Natural killer cell (primary cell): ENCODE results near the gene FMN1. TPM values are rescaled to one million over a fixed set of nuclear protein-coding genes. Genes with fewer than 3 reads are reported as not detected.

Source experiments
- ATAC-seq, 3 donors: fragments of 150-1000 bp in 2 of 3; fragments of 200-7000 bp in 1 of 3; cut with Tn5 transposase; 1 replicate in 1 of 3; 2 replicates in 2 of 3; pipeline ENCODE4 v1.10.0; 2021; ENCODE audit warnings: mild to moderate bottlenecking in 2 of 3, moderate library complexity in 2 of 3
- DNase-seq, 2 donors: peaks; one replicate each; pipeline versions ENCODE4 v3.0.0 to v3.0.0-alpha.2; 2013 to 2021; ENCODE audit warnings: mixed read lengths in 1 of 2
- H3K27ac ChIP-seq: one replicate; pipeline ENCODE4 v1.5.1; 2013; ENCODE audit warnings: mild to moderate bottlenecking, low read length
- H3K27me3 ChIP-seq: one replicate; pipeline ENCODE4 v1.6.1; 2013; ENCODE audit warnings: low read length; ENCODE audit not compliant: control insufficient read depth, insufficient read depth
- H3K36me3 ChIP-seq: one replicate; pipeline ENCODE4 v1.6.1; 2013; ENCODE audit warnings: low read length; ENCODE audit not compliant: control insufficient read depth, insufficient read depth
- H3K4me1 ChIP-seq: one replicate; pipeline ENCODE4 v1.6.1; 2013; ENCODE audit warnings: low read length; ENCODE audit not compliant: control insufficient read depth, insufficient read depth
- H3K4me3 ChIP-seq: one replicate; pipeline ENCODE4 v1.5.1; 2013; ENCODE audit warnings: low read length
- H3K9me3 ChIP-seq: one replicate; pipeline ENCODE4 v1.6.1; 2013; ENCODE audit warnings: low read length; ENCODE audit not compliant: control insufficient read depth, insufficient read depth
- H3K27ac Mint-ChIP-seq, 2 donors: one replicate each; pipeline ENCODE4 v1.8.0; 2022; ENCODE audit warnings: mild to moderate bottlenecking in 2 of 2, mixed read lengths in 2 of 2, moderate library complexity in 1 of 2
- H3K27me3 Mint-ChIP-seq, 2 donors: one replicate each; pipeline ENCODE4 v1.8.0; 2022; ENCODE audit warnings: low read depth in 2 of 2, mixed read lengths in 2 of 2
- H3K36me3 Mint-ChIP-seq: one replicate; pipeline ENCODE4 v1.8.0; 2022; ENCODE audit warnings: mixed read lengths
- H3K4me1 Mint-ChIP-seq, 2 donors: one replicate each; pipeline ENCODE4 v1.8.0; 2022; ENCODE audit warnings: mixed read lengths in 2 of 2
- H3K4me3 Mint-ChIP-seq: one replicate; pipeline ENCODE4 v1.8.0; 2022; ENCODE audit warnings: mild to moderate bottlenecking, moderate library complexity, mixed read lengths
- H3K9me3 Mint-ChIP-seq, 2 donors: one replicate each; pipeline ENCODE4 v1.8.0; 2022; ENCODE audit warnings: mixed read lengths in 2 of 2
- CTCF ChIP-seq: fragments of 200-600 bp; IDR thresholded peaks from one replicate; pipeline ENCODE4 v1.8.0; 2022; ENCODE audit warnings: antibody characterized with exemption
- WGBS: methylation state at CpG from one replicate; pipeline ENCODE4 v1.1.7; 2013; ENCODE audit warnings: missing lambda C conversion rate; ENCODE audit not compliant: insufficient coverage; 5-methylcytosine and 5-hydroxymethylcytosine counted together
- intact Hi-C: fragments of 100-400 bp; cut with micrococcal nuclease; formaldehyde crosslinking; loops from one replicate; pipeline ENCODE4 v1.14.2; 2022
- total RNA-seq, 4 donors: library from RNA; stranded (reverse); fragments of 120-200 nt in 1 of 4; gene quantifications; one replicate each; pipeline versions ENCODE4 v1.2.3 to v1.2.4, GENCODE V29; 2013 to 2022

The FMN1 gene
- total RNA-seq, 3 donors from 2014 or later (not counting 1 experiment from before 2014, with no cell fraction given) = 2.0 to 19.2 (median 2.2) TPM

GRCh38 chr15:33084661-33085060, 109.9 kb downstream of the FMN1 start:
- Histone ChIP-seq H3K36me3 (no peaks in the 10 kb centered on the region), H3K27me3 (no peaks in the 10 kb centered on the region), H3K27ac (no peak overlapping the region), H3K4me3 (no peak overlapping the region), H3K4me1 (no peaks in the 10 kb centered on the region), H3K9me3 (no peaks in the 10 kb centered on the region)
- intact Hi-C loops = loop anchor here (5.0 kb wide), 2 partner anchors 143 to 208 kb away; no protein-coding TSS in a partner anchor
- H3K27ac Mint-ChIP-seq = no peak overlapping the region
- DNase-seq (no peak), ATAC-seq (no peak)
- no peaks in the 10 kb centered on the region for H3K36me3 Mint-ChIP-seq
- H3K27me3 Mint-ChIP-seq = peaks cover 0 to 3% of the 10 kb centered on the region in 2 donors
- no peaks in the 10 kb centered on the region for H3K9me3 Mint-ChIP-seq
- WGBS = 91% methylated on average over 4 of the region's 4 CpGs
- TF ChIP-seq CTCF = no peak
- H3K4me3 Mint-ChIP-seq = no peak overlapping the region
- H3K4me1 Mint-ChIP-seq = no peaks in the 10 kb centered on the region

DNA sequence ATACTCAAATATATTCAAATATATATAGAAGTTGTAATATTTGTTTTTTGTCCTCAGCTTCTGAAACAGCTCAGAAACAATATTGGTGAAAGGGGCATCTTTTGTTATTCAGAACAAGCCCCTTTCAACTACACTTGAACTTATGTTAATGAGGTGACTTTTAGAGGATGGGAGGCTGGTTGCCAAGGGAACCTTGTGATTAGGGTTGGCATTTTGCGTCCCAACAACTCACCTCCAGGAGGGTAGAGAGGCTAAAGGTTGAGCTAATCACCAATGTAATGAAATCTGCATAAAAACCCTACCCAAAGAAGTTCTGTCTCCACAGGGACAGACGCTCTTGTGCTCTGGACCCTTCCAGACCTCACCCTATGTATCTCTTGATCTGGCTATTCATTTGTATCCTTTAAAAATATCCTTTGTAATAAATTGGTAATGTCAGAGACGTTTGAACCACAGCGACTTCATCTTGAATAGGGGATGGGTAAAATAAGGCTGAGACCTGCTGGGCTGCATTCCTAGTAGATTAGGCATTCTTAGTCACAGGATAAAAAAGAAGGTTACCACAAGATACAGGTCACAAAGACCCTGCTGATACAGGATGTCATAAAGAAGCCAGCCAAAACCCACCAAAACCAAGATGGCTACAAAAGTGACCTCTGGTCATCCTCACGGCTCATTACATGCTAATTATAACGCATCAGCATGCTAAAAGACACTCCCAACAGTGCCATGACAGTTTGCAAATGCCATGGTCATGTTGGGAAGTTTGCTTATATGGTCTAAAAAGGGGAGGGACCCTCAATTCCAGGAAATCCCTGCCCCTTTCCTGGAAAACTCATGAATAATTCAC, 111.1 kb downstream of the FMN1 start:
- no peak overlapping the region for H3K4me3 Mint-ChIP-seq
- no peaks in the 10 kb centered on the region for H3K36me3 Mint-ChIP-seq
- no peaks in the 10 kb centered on the region for H3K9me3 ChIP-seq
- intact Hi-C loops = no loop called here
- ATAC-seq (no peak), DNase-seq (no peak)
- H3K9me3 Mint-ChIP-seq = no peaks in the 10 kb centered on the region
- TF ChIP-seq CTCF = no peak
- no peak overlapping the region for H3K4me3 ChIP-seq
- no peaks in the 10 kb centered on the region for H3K36me3 ChIP-seq
- H3K4me1 ChIP-seq = no peaks in the 10 kb centered on the region
- no peaks in the 10 kb centered on the region for H3K4me1 Mint-ChIP-seq
- H3K27ac ChIP-seq = no peak overlapping the region
- peaks cover 0 to 3% of the 10 kb centered on the region in 2 donors for H3K27me3 Mint-ChIP-seq
- WGBS = 74% methylated on average over 5 of the region's 6 CpGs
- no peak overlapping the region for H3K27ac Mint-ChIP-seq
- H3K27me3 ChIP-seq = no peaks in the 10 kb centered on the region

GRCh38 chr15:33080006-33080405, 114.5 kb downstream of the FMN1 start:
- H3K9me3 Mint-ChIP-seq = no peaks in the 10 kb centered on the region
- Histone ChIP-seq H3K27ac (no peak overlapping the region), H3K36me3 (no peaks in the 10 kb centered on the region), H3K4me3 (no peak overlapping the region), H3K27me3 (no peaks in the 10 kb centered on the region), H3K9me3 (no peaks in the 10 kb centered on the region), H3K4me1 (no peaks in the 10 kb centered on the region)
- peaks cover 0 to 8% of the 10 kb centered on the region in 2 donors for H3K27me3 Mint-ChIP-seq
- H3K4me3 Mint-ChIP-seq = no peak overlapping the region
- H3K4me1 Mint-ChIP-seq = no peaks in the 10 kb centered on the region
- 93% methylated on average over 3 of the region's 4 CpGs for WGBS
- intact Hi-C loops = no loop called here
- no peak for TF ChIP-seq CTCF
- no peak for ATAC-seq
- no peaks in the 10 kb centered on the region for H3K36me3 Mint-ChIP-seq
- DNase-seq = no peak
- H3K27ac Mint-ChIP-seq = no peak overlapping the region
